Cardiac fibroblast (primary cell): Measurements from ENCODE around the gene RESP18.

Experiments used
- DNase-seq, 2 donors: peaks; one replicate each; pipeline versions ENCODE4 v3.0.0 to v3.0.0-alpha.2; 2010; ENCODE audit warnings: low read depth in 2 of 2
- H3K4me3 ChIP-seq, 2 donors: replicated peaks in 1 of 2; 1 replicate in 1 of 2; 2 replicates in 1 of 2; pipeline ENCODE4 v1.5.1; 2011; ENCODE audit warnings: low read depth in 2 of 2, low read length in 2 of 2, mild to moderate bottlenecking in 2 of 2, moderate library complexity in 1 of 2
- TF ChIP-seq, protein P1 (sequence below): IDR thresholded peaks from one replicate; pipeline ENCODE4 v1.5.1; 2011; ENCODE audit warnings: low read depth, mild to moderate bottlenecking, low read length, inconsistent platforms

Gene RESP18

DNA sequence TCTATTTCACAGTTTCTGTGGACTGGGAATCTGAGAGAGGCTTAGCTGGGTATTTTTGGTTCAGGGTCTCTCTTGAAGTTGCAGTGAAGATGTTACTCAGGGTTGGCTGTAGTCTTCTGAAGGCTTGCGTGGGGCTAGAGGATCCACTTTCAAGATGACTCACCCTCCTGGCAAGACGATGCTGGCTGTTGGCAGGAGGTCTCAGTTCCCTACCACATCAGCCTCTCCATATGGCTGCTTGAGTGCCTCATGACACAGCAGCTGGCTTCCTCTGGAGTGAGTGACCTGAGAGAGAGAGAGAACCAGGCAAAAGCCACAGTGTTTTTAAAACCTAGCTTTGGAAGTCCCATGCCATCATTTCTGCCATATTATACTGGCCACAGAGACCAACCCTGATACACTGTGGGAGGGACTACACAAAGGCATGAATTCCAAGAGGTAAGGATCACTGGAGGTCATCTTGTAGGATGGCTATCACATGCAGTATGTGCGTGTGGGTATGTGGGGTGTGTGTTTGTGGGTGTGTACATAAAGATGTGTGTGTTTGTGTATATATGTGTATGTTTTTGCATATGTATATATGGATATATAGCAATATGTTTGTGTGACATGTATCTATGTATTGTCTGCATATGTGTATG lies 30.1 kb upstream of the RESP18 start:
- H3K4me3 ChIP-seq = no peak overlapping the region
- TF ChIP-seq, protein P1, sequence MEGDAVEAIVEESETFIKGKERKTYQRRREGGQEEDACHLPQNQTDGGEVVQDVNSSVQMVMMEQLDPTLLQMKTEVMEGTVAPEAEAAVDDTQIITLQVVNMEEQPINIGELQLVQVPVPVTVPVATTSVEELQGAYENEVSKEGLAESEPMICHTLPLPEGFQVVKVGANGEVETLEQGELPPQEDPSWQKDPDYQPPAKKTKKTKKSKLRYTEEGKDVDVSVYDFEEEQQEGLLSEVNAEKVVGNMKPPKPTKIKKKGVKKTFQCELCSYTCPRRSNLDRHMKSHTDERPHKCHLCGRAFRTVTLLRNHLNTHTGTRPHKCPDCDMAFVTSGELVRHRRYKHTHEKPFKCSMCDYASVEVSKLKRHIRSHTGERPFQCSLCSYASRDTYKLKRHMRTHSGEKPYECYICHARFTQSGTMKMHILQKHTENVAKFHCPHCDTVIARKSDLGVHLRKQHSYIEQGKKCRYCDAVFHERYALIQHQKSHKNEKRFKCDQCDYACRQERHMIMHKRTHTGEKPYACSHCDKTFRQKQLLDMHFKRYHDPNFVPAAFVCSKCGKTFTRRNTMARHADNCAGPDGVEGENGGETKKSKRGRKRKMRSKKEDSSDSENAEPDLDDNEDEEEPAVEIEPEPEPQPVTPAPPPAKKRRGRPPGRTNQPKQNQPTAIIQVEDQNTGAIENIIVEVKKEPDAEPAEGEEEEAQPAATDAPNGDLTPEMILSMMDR = no peak
- peak; percentile 95 for DNase-seq

DNA sequence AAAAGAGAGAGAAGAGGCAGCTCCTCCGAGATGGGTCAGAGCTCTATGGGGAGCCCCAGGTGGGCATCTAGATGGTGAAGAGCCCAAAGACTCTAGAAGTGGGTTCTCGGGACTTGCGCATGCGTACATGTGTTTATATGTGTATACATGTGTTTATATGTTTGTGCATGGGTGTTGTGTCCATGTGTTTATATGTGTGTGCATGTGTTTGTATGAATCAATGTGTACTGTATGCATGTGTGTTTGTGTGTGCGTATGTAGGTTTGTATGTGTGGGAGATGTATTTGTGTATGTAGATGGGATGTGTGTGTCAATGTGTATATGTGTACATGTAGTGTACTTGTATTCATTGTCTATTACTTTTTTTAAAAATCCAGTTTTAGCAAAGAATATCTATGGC lies 29.5 kb upstream of the RESP18 start:
- no peak overlapping the region for H3K4me3 ChIP-seq
- no peak for DNase-seq
- TF ChIP-seq, protein P1 = no peak

DNA sequence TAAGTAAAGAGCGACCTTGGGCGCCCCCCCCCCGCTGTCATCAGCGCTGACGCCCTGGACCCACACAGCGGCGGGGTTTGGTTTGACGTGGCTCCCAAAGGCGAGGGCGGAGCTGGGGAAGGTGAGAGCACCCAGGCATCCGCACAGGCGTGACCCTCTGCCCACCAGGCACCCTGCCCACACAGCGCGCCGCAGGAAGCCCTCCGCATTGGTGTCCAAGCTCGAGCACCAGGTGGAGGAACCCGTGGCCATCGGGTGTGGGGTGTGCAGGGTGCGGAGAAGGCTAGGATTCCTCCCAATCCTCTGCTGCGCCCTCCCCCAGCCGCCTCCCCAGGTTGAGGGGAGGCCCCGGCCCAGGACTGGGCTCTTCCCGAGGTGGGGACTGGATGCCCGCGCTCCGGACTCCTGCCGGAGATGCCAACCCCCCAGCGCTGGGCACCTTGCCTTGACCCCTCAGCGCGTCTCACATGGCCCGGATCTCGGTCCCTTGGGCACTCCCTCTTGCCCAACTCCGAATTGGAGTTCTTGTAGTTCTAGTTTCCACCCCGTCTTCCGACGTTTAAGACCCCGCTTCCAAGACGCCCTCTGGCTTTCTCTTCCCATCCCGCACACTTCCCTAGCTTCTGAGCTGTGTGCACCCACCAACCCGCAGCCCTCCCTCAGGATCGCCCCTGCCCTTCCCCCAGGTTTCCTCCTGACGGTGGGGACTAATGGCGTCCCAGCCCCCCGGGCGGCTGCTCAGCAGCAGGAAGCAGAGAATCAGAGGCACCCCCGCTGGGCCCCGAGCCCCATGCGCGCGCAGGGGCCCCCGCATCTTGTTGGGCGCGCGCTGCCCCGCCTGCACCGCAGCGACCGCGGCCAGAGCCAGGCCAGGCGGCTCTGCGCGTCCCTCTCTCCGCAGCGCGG lies 25.9 kb upstream of the RESP18 start:
- no peak for DNase-seq
- TF ChIP-seq, protein P1 = no peak
- H3K4me3 ChIP-seq = peak overlapping the region in 1 of 2 donors; percentile 13

DNA sequence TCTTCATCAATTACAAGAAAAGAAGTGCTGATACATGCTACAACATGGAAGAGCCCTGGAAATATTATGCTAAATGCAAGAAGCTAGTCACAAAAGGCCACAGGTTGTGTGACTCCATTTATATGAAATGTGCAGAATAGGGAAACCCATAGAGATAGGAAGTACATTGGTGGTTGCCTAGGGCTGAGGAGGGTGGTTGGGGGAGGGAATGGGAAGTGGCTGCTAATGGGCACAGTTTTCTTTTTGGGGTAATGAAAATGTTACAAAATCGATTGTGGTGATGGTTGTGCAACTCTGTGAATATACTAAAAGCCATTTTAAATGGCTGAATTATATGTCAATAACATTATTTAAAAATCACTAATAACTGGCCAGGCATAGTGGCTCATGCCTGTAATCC lies 24.3 kb upstream of the RESP18 start:
- DNase-seq = no peak
- TF ChIP-seq, protein P1 = no peak
- H3K4me3 ChIP-seq = no peak overlapping the region

- TF ChIP-seq, protein P1 = no peak
- no peak overlapping the region for H3K4me3 ChIP-seq
- DNase-seq = no peak
Measured at GRCh38 chr2:219354582-219354981, 22.0 kb upstream of the RESP18 start.

DNA sequence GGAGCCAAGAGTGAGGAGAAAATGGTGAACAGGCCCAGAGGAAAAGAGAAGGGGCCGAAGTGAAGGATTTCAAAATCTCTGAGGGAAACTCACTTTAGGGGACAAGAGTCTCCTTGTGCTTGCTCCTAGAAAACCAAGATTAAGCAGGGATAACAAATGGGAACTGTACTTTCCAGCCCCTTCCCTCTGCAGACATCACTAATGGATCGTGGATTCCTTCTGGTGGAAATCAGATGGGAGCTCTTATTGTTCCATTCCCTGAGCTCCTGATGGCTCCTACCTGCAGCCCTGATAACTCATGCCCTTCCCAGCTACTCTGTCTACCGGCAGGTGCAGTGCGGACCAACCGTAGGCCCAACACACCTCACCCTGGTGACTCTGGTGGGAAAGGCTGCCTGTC lies 20.6 kb upstream of the RESP18 start:
- no peak overlapping the region for H3K4me3 ChIP-seq
- TF ChIP-seq, protein P1 = no peak
- DNase-seq = no peak
